Right cardiac atrium (tissue), 5 donors: ENCODE results near the gene OOSP4B. TPM values are rescaled to one million over a fixed set of nuclear protein-coding genes. Genes with fewer than 3 reads are reported as not detected.
"Not testable (repeated sequence)": the region's sequence is repeated elsewhere in the genome, so short reads cannot be mapped to it uniquely, and the experiment has no call there.

Experiments
- ATAC-seq, 2 donors: fragments of 200-7000 bp; cut with Tn5 transposase; one replicate each; pipeline versions ENCODE4 v1.8.0 to v1.9.1; 2020; ENCODE audit warnings: moderate library complexity in 2 of 2, mild to moderate bottlenecking in 1 of 2
- DNase-seq, 3 donors: peaks; one replicate each; pipeline ENCODE4 v3.0.0-alpha.2; 2020
- H3K27ac ChIP-seq: one replicate; pipeline ENCODE4 v1.5.1; 2013; ENCODE audit warnings: mild to moderate bottlenecking, low read length, control low read depth, moderate library complexity
- H3K27me3 ChIP-seq: one replicate; pipeline ENCODE4 v1.6.1; 2013; ENCODE audit not compliant: control insufficient read depth, insufficient read depth
- H3K4me1 ChIP-seq: one replicate; pipeline ENCODE4 v1.6.1; 2013; ENCODE audit warnings: low read length; ENCODE audit not compliant: control insufficient read depth, insufficient read depth
- H3K4me3 ChIP-seq: one replicate; pipeline ENCODE4 v1.5.1; 2013; ENCODE audit warnings: low read length, control low read depth
- H3K9me3 ChIP-seq: one replicate; pipeline ENCODE4 v1.6.1; 2013; ENCODE audit warnings: low read length; ENCODE audit not compliant: control insufficient read depth
- WGBS: extraction: QIAGEN DNeasy Blood & Tissue Kit; methylation state at CpG from one replicate; pipeline ENCODE4 v1.1.7; 2013; 5-methylcytosine and 5-hydroxymethylcytosine counted together
- intact Hi-C, 4 donors: fragments of 100-400 bp; cut with DNase I; formaldehyde crosslinking; loops; one replicate each; pipeline versions ENCODE4 v1.11.0 to v1.14.0; 2022 to 2023
- polyA plus RNA-seq: library from polyadenylated mRNA; stranded (reverse); fragments of 200-250 nt; gene quantifications from one replicate; pipeline ENCODE4 v1.2.3, GENCODE V29; 2013
- total RNA-seq, 4 donors: library from RNA; stranded (reverse); fragmentation: NEBNext Ultra II Directional; extraction: Animal tissue kit (Norgen Biotek cat#: 25700); gene quantifications; one replicate each; pipeline ENCODE4 v1.2.1, GENCODE V29; 2021
- donor health status: healthy with polysubstance abuse.
- donor health status: DM: no; HTN: yes; CAD: no.
- donor health status: DM: no; HTN: no; CAD: no.
- donor health status: DM: no; HTN: yes; CAD: no; lungs with severe emphysema.
- donor health status: DM: yes; HTN: yes; CAD: no.

The OOSP4B gene
- total and polyA plus RNA-seq, 5 donors: not detected

DNA sequence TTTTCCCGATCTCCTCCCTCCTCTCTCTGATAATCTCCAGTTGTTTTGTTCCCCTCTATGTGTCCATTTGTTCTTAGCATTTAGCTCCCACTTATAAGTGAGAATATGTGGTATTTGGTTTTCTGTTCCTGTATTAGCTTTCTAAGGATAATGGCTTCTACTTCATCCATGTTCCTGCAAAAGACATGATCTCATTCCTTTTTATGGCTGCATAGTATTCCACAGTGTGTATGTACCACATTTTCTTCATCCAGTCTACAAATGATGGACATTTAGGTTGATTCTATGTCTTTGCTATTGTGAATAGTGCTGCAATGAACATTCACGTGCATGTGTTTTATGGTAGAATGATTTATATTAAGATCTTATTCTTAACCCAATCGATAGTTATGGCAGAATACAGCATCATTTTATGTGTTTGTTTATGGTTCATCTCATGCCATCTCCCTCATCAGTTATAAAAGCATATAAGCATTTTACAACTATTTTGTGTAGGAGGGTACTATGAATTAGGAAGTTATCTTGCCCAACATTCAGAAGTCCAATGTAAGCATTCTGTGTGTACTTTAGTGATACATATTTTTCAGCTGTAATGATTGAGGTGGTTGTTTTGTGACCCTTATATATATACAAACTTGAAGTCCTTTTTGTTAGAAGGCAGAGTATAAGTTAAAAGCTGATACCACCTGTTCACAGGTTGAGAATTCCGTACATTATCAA, 42.7 kb downstream of the OOSP4B start:
- intact Hi-C loops: no loop called here
- Histone ChIP-seq H3K4me1 (no peaks in the 10 kb centered on the region), H3K4me3 (no peak overlapping the region), H3K9me3 (no peaks in the 10 kb centered on the region), H3K27ac (no peak overlapping the region), H3K27me3 (no peaks in the 10 kb centered on the region)
- ATAC-seq: no peak
- WGBS: 94% methylated on average over 4 of the region's 4 CpGs
- DNase-seq: no peak

DNA sequence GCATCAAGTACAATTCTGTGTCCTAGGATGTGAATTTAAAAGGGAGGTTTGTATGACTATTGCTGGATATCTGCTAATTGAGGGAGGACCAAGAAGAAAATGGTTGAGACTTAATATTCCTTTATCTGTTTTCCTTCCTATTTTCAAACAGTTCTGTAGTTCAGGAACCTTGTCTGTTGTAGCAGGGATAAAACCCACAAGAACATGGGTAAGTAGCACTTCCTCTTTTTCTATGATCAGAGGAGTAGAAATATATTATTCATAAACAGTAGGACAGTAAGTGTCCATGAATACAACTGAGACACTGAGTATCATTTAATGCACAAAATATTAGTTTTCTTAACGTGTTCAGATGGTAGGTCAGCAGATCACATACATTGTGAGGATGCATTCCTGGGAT, 47.1 kb downstream of the OOSP4B start:
- H3K4me1 ChIP-seq: no peaks in the 10 kb centered on the region
- DNase-seq (no peak), ATAC-seq (no peak)
- H3K27me3 ChIP-seq: no peaks in the 10 kb centered on the region
- no peak overlapping the region for H3K4me3 ChIP-seq
- no peak overlapping the region for H3K27ac ChIP-seq
- intact Hi-C loops: no loop called here
- 72% methylated on average over 1 of the region's 1 CpG for WGBS
- H3K9me3 ChIP-seq: no peaks in the 10 kb centered on the region

DNA sequence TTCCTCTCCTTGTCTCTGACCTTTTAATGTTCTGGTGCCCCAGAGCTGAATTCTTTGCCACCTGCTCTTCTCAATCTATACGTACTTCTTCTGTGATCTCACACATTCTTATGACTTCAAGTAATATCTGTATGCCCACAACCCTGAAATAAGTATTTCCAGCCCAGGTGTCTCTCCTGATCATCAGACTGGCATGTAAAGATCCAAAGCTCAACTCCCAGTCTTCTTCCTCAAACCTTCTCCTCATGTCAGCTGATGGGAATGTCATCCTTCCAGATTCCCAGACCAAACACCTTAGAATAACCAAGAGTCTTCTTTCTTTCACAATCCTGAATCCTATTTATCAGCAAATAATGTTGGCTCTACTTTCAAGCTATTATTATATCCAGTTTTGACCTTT, 48.8 kb downstream of the OOSP4B start:
- Histone ChIP-seq H3K27me3 (no peaks in the 10 kb centered on the region), H3K9me3 (no peaks in the 10 kb centered on the region), H3K4me1 (no peaks in the 10 kb centered on the region), H3K4me3 (no peak overlapping the region), H3K27ac (no peak overlapping the region)
- intact Hi-C loops: no loop called here
- 81% methylated on average over 1 of the region's 1 CpG for WGBS
- DNase-seq (no peak), ATAC-seq (no peak)

DNA sequence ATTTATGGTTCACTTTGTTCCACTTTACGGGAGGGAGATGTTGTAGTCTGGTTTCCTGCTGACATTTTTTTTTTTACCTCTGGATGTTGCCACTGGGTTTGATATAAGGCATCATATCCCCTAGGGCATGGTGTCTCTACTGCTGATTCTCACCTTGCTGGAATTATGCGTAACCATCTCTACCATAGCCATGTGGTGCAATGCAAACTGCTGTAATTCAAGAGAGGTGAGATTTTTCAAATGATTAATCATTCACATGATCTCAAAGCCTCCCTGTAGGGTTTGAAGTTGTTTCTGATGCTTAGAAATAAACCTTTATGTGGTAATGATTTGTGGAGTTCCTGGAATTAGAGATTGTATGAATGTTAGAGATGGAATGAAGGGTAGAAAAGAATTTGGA, 52.5 kb downstream of the OOSP4B start:
- Histone ChIP-seq H3K9me3 (no peaks in the 10 kb centered on the region), H3K27me3 (no peaks in the 10 kb centered on the region), H3K4me3 (no peak overlapping the region), H3K4me1 (no peaks in the 10 kb centered on the region), H3K27ac (no peak overlapping the region)
- WGBS: 81% methylated on average over 2 of the region's 2 CpGs
- ATAC-seq (no peak), DNase-seq (no peak)
- intact Hi-C loops: no loop called here

DNA sequence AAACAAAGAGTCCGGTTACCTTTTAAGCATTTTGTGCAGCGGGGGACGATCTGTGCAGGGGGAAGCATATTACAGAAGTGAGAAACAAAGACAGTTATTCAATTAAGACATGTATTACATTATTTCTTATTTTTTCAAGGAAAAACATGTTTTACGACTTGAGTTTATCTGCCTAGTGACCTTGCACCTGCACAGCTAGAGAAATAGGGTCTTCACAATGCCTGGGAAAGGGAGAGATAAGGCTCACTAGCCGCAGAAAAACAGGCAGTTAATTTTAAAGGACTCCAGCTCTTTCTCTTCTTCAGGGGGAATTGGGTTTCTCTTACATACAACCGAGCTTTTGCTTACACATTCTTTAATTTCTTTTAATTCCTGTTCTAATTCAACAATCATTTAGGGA, 54.7 kb downstream of the OOSP4B start:
- H3K4me1 ChIP-seq, H3K27ac ChIP-seq, H3K27me3 ChIP-seq, DNase-seq, H3K9me3 ChIP-seq, ATAC-seq, intact Hi-C loops, H3K4me3 ChIP-seq: not testable (repeated sequence)
- WGBS: 77% methylated on average over 6 of the region's 6 CpGs

DNA sequence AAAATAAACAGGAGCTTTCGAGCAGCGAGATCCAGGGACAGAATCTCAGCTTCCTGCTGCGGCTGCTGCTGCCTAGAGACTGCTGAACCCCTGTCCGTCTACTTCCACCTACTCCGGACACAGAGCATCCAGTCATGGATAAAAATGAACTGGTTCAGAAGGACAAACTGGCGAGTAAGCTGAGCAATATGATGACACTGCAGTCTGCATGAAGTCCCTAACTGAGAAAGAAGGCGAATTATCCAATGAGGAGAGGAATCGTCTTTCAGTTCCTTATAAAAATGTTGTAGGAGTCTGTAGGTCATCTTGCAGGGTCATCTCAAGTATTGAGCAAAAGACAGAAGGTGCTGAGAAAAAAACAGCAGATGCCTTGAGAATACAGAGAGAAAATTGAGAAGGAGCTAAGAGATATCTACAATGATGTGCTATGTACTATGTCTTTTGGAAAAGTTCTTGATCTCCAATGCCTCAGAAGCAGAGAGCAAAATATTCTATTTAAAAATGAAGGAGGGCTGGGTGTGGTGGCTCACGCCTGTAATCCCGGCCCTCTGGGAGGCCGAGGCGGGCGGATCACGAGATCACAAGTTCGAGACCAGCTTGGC, 60.3 kb downstream of the OOSP4B start:
- no peak overlapping the region for H3K4me3 ChIP-seq
- H3K4me1 ChIP-seq: no peaks in the 10 kb centered on the region
- intact Hi-C loops: no loop called here
- H3K9me3 ChIP-seq: peaks cover 2% of the 10 kb centered on the region
- ATAC-seq (no peak), DNase-seq (no peak)
- no peaks in the 10 kb centered on the region for H3K27me3 ChIP-seq
- WGBS: 64% methylated on average over 15 of the region's 15 CpGs
- H3K27ac ChIP-seq: no peak overlapping the region

DNA sequence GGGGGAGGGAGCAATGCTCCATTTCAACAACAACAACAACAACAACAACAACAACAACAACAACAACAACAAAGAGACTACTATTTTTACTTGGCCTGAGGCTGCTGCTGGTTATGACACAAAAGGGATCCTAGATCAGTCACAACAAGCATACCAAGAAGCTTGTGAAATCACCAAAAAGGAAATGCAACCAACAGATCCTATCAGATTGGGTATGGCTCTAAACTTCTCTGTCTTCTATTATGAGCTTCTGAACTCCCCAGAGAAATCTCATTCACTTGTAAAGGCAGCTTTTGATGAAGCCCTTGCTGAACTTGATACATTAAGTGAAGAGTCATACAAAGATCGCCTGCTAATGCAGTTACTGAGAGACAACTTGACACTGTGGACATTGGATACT, 61.0 kb downstream of the OOSP4B start:
- Histone ChIP-seq H3K9me3 (peaks cover 2% of the 10 kb centered on the region), H3K4me3 (no peak overlapping the region), H3K4me1 (no peaks in the 10 kb centered on the region), H3K27ac (no peak overlapping the region), H3K27me3 (no peaks in the 10 kb centered on the region)
- intact Hi-C loops: no loop called here
- no peak for DNase-seq
- no peak for ATAC-seq
- 88% methylated on average over 1 of the region's 1 CpG for WGBS

DNA sequence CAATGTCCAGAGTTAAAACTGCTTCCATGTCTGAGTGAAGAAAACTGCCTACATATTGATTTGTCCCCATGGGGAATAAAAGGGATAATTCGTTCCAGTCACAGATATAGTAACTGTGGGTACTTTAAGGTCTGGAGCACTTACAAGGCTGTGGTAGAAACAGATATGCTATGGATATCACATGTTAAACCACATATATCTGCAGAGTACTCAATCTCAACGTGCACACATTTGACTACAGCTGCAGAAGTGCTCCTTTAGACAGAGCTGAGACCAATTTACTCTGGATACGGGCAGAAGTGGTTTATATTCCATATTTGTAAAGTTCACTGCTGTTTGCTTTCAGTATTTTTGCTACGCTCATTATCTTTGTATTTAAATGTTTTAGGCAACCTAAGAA, 61.8 kb downstream of the OOSP4B start:
- intact Hi-C loops: no loop called here
- H3K27ac ChIP-seq: no peak overlapping the region
- WGBS: 72% methylated on average over 4 of the region's 4 CpGs
- DNase-seq (no peak), ATAC-seq (no peak)
- H3K4me1 ChIP-seq: no peaks in the 10 kb centered on the region
- H3K9me3 ChIP-seq: peaks cover 2% of the 10 kb centered on the region
- no peak overlapping the region for H3K4me3 ChIP-seq
- H3K27me3 ChIP-seq: no peaks in the 10 kb centered on the region

DNA sequence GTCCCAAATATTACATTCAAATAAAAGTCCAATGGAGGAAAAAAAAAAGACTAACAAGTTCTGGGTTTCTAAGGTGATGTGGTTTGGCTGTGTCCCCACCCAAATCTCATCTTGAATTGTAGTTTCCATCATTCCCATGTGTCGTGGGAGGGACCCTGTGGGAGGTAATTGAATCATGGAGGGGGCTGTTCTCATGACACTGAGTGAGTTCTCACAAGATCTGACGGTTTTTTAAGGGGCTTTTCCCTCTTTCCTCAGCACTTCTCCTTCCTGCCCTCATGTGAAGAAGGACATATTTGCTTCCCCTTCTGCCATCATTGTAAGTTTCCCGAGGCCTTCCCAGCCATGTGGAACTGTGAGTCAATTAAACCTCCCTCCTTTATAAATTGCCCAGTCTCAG, 63.6 kb downstream of the OOSP4B start:
- Histone ChIP-seq H3K4me3 (no peak overlapping the region), H3K27me3 (no peaks in the 10 kb centered on the region), H3K9me3 (peaks cover 2% of the 10 kb centered on the region), H3K27ac (no peak overlapping the region), H3K4me1 (no peaks in the 10 kb centered on the region)
- intact Hi-C loops: no loop called here
- DNase-seq (no peak), ATAC-seq (no peak)
- 56% methylated on average over 3 of the region's 3 CpGs for WGBS

Other genes with a start within 250 kb of the OOSP4B start
- gene MRPL16, start 206.4 kb upstream of the OOSP4B start, total RNA-seq: 10 to 100 TPM; 53.7 to 82.6 (median 70.1) TPM
- 150 TPM for gene MRPL16, start 206.4 kb upstream of the OOSP4B start, polyA plus RNA-seq
- not detected for gene CBLIF, start 171.7 kb upstream of the OOSP4B start, total RNA-seq
- not detected for gene CBLIF, start 171.7 kb upstream of the OOSP4B start, polyA plus RNA-seq
- not detected for gene TCN1, start 150.7 kb upstream of the OOSP4B start, total RNA-seq
- not detected for gene TCN1, start 150.7 kb upstream of the OOSP4B start, polyA plus RNA-seq
- gene OOSP3, start 138.4 kb upstream of the OOSP4B start, total RNA-seq: not detected
- gene OOSP3, start 138.4 kb upstream of the OOSP4B start, polyA plus RNA-seq: not detected
- gene OOSP1, start 78.7 kb upstream of the OOSP4B start, total RNA-seq: not detected
- 0.16 TPM for gene OOSP1, start 78.7 kb upstream of the OOSP4B start, polyA plus RNA-seq
- not detected for gene OOSP4A, start 53.1 kb upstream of the OOSP4B start, total RNA-seq
- gene OOSP4A, start 53.1 kb upstream of the OOSP4B start, polyA plus RNA-seq: not detected
- gene OOSP2, start 23.2 kb downstream of the OOSP4B start, total RNA-seq: not detected
- not detected for gene OOSP2, start 23.2 kb downstream of the OOSP4B start, polyA plus RNA-seq
- not detected for gene MS4A3, start 39.5 kb downstream of the OOSP4B start, total RNA-seq
- gene MS4A3, start 39.5 kb downstream of the OOSP4B start, polyA plus RNA-seq: not detected
- under 1 TPM; 0.37 to 0.97 (median 0.65) TPM for gene MS4A2, start 71.5 kb downstream of the OOSP4B start, total RNA-seq
- 0.09 TPM for gene MS4A2, start 71.5 kb downstream of the OOSP4B start, polyA plus RNA-seq
- gene MS4A6A, start 165.9 kb downstream of the OOSP4B start, total RNA-seq: 10 to 100 TPM; 63.0 to 99.0 (median 82.8) TPM
- gene MS4A6A, start 165.9 kb downstream of the OOSP4B start, polyA plus RNA-seq: 16.5 TPM
- 1 to 10 TPM in 3 of 4 donors, under 1 TPM in 1; 0.85 to 2.5 (median 1.3) TPM for gene MS4A4E, start 226.0 kb downstream of the OOSP4B start, total RNA-seq
- 0.27 TPM for gene MS4A4E, start 226.0 kb downstream of the OOSP4B start, polyA plus RNA-seq